Lung (tissue), 12 donors: ENCODE data around the gene KLHL17. TPM values are rescaled to one million over a fixed set of nuclear protein-coding genes. Genes with fewer than 3 reads are reported as not detected.

Experiments used
- ATAC-seq: fragments of 200-7000 bp; cut with Tn5 transposase; one replicate; pipeline ENCODE4 v1.9.1; 2020; ENCODE audit warnings: moderate number of reproducible peaks; ENCODE audit not compliant: insufficient read depth, low FRiP score
- DNase-seq, 3 donors: peaks; one replicate each; pipeline ENCODE4 v3.0.0-alpha.2; 2013 to 2017
- H3K27ac ChIP-seq, 2 donors: one replicate each; pipeline ENCODE4 v1.5.1; 2013; ENCODE audit warnings: mild to moderate bottlenecking in 2 of 2, moderate library complexity in 2 of 2, control low read depth in 1 of 2, inconsistent platforms in 1 of 2, low read depth in 1 of 2, low read length in 1 of 2
- H3K27me3 ChIP-seq, 3 donors: one replicate each; pipeline ENCODE4 v1.5.1; 2013; ENCODE audit warnings: low read length in 2 of 3; ENCODE audit not compliant: control insufficient read depth in 3 of 3, insufficient read depth in 3 of 3
- H3K36me3 ChIP-seq, 4 donors: one replicate each; pipeline ENCODE4 v1.5.1; 2013; ENCODE audit warnings: low read length in 4 of 4, mild to moderate bottlenecking in 1 of 4, moderate library complexity in 1 of 4; ENCODE audit not compliant: control insufficient read depth in 4 of 4, insufficient read depth in 4 of 4
- H3K4me1 ChIP-seq, 5 donors: one replicate each; pipeline ENCODE4 v1.5.1; 2013; ENCODE audit warnings: low read length in 5 of 5, mild to moderate bottlenecking in 2 of 5, moderate library complexity in 1 of 5; ENCODE audit not compliant: control insufficient read depth in 5 of 5, insufficient read depth in 5 of 5
- H3K4me3 ChIP-seq: one replicate; pipeline ENCODE4 v1.5.1; 2013; ENCODE audit warnings: mild to moderate bottlenecking, control low read depth, moderate library complexity
- H3K9ac ChIP-seq, 2 donors: one replicate each; pipeline ENCODE4 v1.5.1; 2013; ENCODE audit warnings: low read length in 2 of 2, control low read depth in 1 of 2; ENCODE audit not compliant: insufficient read depth in 1 of 2
- H3K9me3 ChIP-seq, 4 donors: one replicate each; pipeline ENCODE4 v1.5.1; 2013; ENCODE audit warnings: low read length in 3 of 4, mild to moderate bottlenecking in 1 of 4, moderate library complexity in 1 of 4; ENCODE audit not compliant: control insufficient read depth in 4 of 4, insufficient read depth in 3 of 4
- CTCF ChIP-seq: IDR thresholded peaks from 2 replicates; pipeline ENCODE4 v1.5.1; 2012; ENCODE audit warnings: mild to moderate bottlenecking; ENCODE audit errors: control extremely low read depth, extremely low read depth
- WGBS, 2 donors: extraction: QIAGEN DNeasy Blood & Tissue Kit; methylation state at CpG; one replicate each; pipeline ENCODE4 v1.1.7; 2013; 5-methylcytosine and 5-hydroxymethylcytosine counted together
- polyA plus RNA-seq, 2 donors: library from polyadenylated mRNA; stranded (reverse); fragments of 200-250 nt; gene quantifications; one replicate each; pipeline ENCODE4 v1.2.1, GENCODE V29; 2013
- total RNA-seq, 2 donors: library from RNA; depleted of rRNA in 1 of 2; stranded (reverse); fragments of >200 nt in 1 of 2; gene quantifications; one replicate each; pipeline ENCODE4 v1.2.1, GENCODE V29; 2014 to 2021
- donor health status: control.
- donor health status: control.
- donor health status: Bipolar disorder and iron deficiency.
- donor health status: healthy.
- donor health status: DM: yes; HTN: yes; CAD: no.

KLHL17 gene
- total and polyA plus RNA-seq, 4 donors: 10.0 to 15.2 (median 13.0) TPM

- ATAC-seq (no peak), DNase-seq (no peak)
- Histone ChIP-seq H3K27me3 (peaks cover 0 to 11% (median 7%) of the 10 kb centered on the region in 3 donors), H3K9ac (no peak overlapping the region), H3K27ac (no peak overlapping the region), H3K4me3 (no peak overlapping the region), H3K4me1 (peaks cover 0 to 38% (median 7%) of the 10 kb centered on the region in 5 donors), H3K9me3 (no peaks in the 10 kb centered on the region), H3K36me3 (peaks cover 0 to 28% (median under 1%) of the 10 kb centered on the region in 4 donors)
- no peak for TF ChIP-seq CTCF
- WGBS, 2 donors: 84 to 93% methylated on average over 33 to 40 of the region's 40 CpGs
Observed at GRCh38 chr1:929712-930632, 30.4 kb upstream of the KLHL17 start.

GRCh38 chr1:930633-931138 lies 29.7 kb upstream of the KLHL17 start:
- H3K27ac ChIP-seq: no peak overlapping the region
- 72 to 78% methylated on average over 17 to 18 of the region's 18 CpGs for WGBS, 2 donors
- no peak overlapping the region for H3K9ac ChIP-seq
- peaks cover 0 to 28% (median under 1%) of the 10 kb centered on the region in 4 donors for H3K36me3 ChIP-seq
- no peak overlapping the region for H3K4me3 ChIP-seq
- peaks cover 0 to 16% (median 7%) of the 10 kb centered on the region in 3 donors for H3K27me3 ChIP-seq
- no peak for TF ChIP-seq CTCF
- DNase-seq (no peak), ATAC-seq (no peak)
- peaks cover 0 to 44% (median 8%) of the 10 kb centered on the region in 5 donors for H3K4me1 ChIP-seq
- H3K9me3 ChIP-seq: no peaks in the 10 kb centered on the region

DNA sequence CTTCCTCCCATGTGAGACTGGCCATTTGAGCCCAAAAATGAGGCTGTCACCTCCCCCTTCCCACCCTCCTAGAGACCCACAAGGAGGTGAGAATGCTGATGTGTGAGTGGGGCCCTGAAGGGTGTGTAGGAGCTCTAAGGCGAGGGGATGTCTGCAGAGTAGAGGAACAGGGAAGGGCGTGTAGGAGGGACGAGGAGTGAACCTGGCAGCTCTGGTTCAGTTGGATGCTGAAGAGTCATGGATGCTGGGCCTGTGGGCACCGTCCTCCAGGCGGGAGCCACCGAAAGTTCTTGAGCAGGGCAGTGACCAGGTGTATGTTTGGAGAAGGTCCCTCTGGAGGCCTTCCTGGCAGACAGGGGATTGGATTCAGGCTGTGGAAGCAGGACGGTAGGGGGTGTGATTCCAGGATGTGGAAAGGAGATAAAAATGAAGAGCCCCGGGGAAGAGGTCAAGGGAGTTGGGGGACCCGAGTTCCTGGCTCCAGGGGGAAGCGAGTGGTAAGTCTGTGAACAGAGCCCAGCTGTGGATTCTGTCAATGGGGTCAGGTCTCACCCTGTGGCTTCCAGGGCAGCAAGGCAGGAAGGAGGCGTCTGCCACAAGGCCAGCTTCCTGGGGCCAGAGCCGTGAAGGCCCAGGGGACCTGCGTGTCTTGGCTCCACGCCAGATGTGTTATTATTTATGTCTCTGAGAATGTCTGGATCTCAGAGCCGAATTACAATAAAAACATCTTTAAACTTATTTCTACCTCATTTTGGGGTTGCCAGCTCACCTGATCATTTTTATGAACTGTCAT lies 28.8 kb upstream of the KLHL17 start:
- ATAC-seq (no peak), DNase-seq (no peak)
- H3K27ac ChIP-seq: no peak overlapping the region
- no peak overlapping the region for H3K9ac ChIP-seq
- H3K4me3 ChIP-seq: no peak overlapping the region
- peaks cover 0 to 43% (median 9%) of the 10 kb centered on the region in 5 donors for H3K4me1 ChIP-seq
- peaks cover 0 to 13% (median 7%) of the 10 kb centered on the region in 3 donors for H3K27me3 ChIP-seq
- 53 to 63% methylated on average over 15 of the region's 15 CpGs for WGBS, 2 donors
- TF ChIP-seq CTCF: no peak
- H3K36me3 ChIP-seq: peaks cover 0 to 24% (median under 1%) of the 10 kb centered on the region in 4 donors
- no peaks in the 10 kb centered on the region for H3K9me3 ChIP-seq
